Fibroblast of the conjunctiva (primary cell): ENCODE measurements around the gene ADH5.
"Not testable (repeated sequence)": the region's sequence is repeated elsewhere in the genome, so short reads cannot be mapped to it uniquely, and the experiment has no call there.

ENCODE experiments used
- DNase-seq: peaks from one replicate; pipeline ENCODE4 v3.0.0-alpha.2; 2010; ENCODE audit warnings: low read depth

Gene ADH5

GRCh38 chr4:99029018-99029735 lies 59.4 kb downstream of the ADH5 start:
- no peak for DNase-seq

GRCh38 chr4:99028187-99028586 lies 60.4 kb downstream of the ADH5 start:
- DNase-seq = no peak

- DNase-seq = no peak
These were observed 61.3 kb downstream of the ADH5 start for GRCh38 chr4:99027304-99027703.

- no peak for DNase-seq
These were observed 63.1 kb downstream of the ADH5 start for GRCh38 chr4:99025506-99025905.

- no peak for DNase-seq
These were observed 63.9 kb downstream of the ADH5 start for GRCh38 chr4:99024481-99025275.

GRCh38 chr4:99023800-99024251 lies 64.8 kb downstream of the ADH5 start:
- DNase-seq = not testable (repeated sequence)

- DNase-seq = no peak
These were observed 66.0 kb downstream of the ADH5 start for GRCh38 chr4:99022566-99022965.

- no peak for DNase-seq
These were observed 67.2 kb downstream of the ADH5 start for GRCh38 chr4:99021386-99021785.
